HepG2 (cell line): Measurements from ENCODE around the gene CAND1. TPM values are rescaled to one million over a fixed set of nuclear protein-coding genes. Genes with fewer than 3 reads are reported as not detected.

ENCODE experiments used
- ATAC-seq: fragments of 200-7000 bp; cut with Tn5 transposase; 3 replicates; pipeline ENCODE4 v1.9.1; 2020; ENCODE audit warnings: mild to moderate bottlenecking, moderate library complexity
- BruUV-seq: library from RNA; stranded (reverse); fragments of 400-500 nt; replicated peaks from 2 replicates; lab custom pipeline; 2021; lab: Mats Ljungman, UMichigan
- CTCF ChIA-PET: fragments of 300-600 bp; formaldehyde crosslinking; extraction: SDS; loops from one replicate; lab custom pipeline; 2021; ENCODE audit warnings: low total read pairs, inconsistent platforms, low intra/inter-chr PET ratio; lab: Yijun Ruan, JAX
- POLR2A ChIA-PET: fragments of 350-600 bp; sonication (Branson Sonifier 250); formaldehyde crosslinking; loops from one replicate; lab custom pipeline; 2020; ENCODE audit warnings: antibody characterized with exemption, inconsistent platforms; lab: Yijun Ruan, JAX
- DNase-seq: peaks from one replicate; pipeline ENCODE4 v3.0.0-alpha.2; 2015; ENCODE audit warnings: low spot score
- FAIRE-seq: peaks from 3 replicates; lab custom pipeline; 2011; peaks lifted over from hg19 to GRCh38; lab: Jason Lieb, UNC
- H2AFZ ChIP-seq: one replicate; pipeline ENCODE4 v1.6.1; 2011; ENCODE audit warnings: low read length, inconsistent platforms
- H3K27ac ChIP-seq: fragments of 300-600 bp; 3 replicates; pipeline ENCODE4 v1.8.0; 2011; ENCODE audit warnings: mixed run types, mild to moderate bottlenecking, mixed read lengths, low read length, inconsistent platforms; ENCODE audit not compliant: insufficient read depth; ENCODE audit errors: extremely low read length
- H3K27me3 ChIP-seq, 2 experiments: fragments of 200-600 bp in 1 of 2; 2 replicates in 1 of 2; 3 replicates in 1 of 2; pipeline versions ENCODE4 v1.6.0 to v1.8.0; 2011; ENCODE audit warnings: low read length in 2 of 2, mild to moderate bottlenecking in 2 of 2, moderate library complexity in 2 of 2, inconsistent platforms in 1 of 2; ENCODE audit not compliant: insufficient read depth in 2 of 2, control insufficient read depth in 1 of 2
- H3K36me3 ChIP-seq, 2 experiments: fragments of 200-600 bp in 1 of 2; replicated peaks in 1 of 2; 2 replicates in 1 of 2; 3 replicates in 1 of 2; pipeline versions ENCODE4 v1.5.1 to v1.8.0; 2011; ENCODE audit warnings: low read length in 2 of 2, inconsistent platforms in 1 of 2; ENCODE audit not compliant: insufficient read depth in 2 of 2, control insufficient read depth in 1 of 2
- H3K4me1 ChIP-seq: 2 replicates; pipeline ENCODE4 v1.5.1; 2012; ENCODE audit warnings: low read length, inconsistent platforms; ENCODE audit not compliant: insufficient read depth
- H3K4me2 ChIP-seq: 2 replicates; pipeline ENCODE4 v1.6.0; 2011; ENCODE audit warnings: low read depth, low read length, inconsistent platforms
- H3K4me3 ChIP-seq, 3 experiments: fragments of 200-600 bp in 1 of 3; sonication (generic), shearing (Covaris generic) in 1 of 3; replicated peaks in 1 of 3; 2 replicates each; pipeline ENCODE4 v1.5.1; 2011 to 2016; ENCODE audit warnings: low read length in 3 of 3, inconsistent platforms in 2 of 3, low read depth in 2 of 3, mild to moderate bottlenecking in 2 of 3, control low read depth in 1 of 3, mixed read lengths in 1 of 3; ENCODE audit not compliant: insufficient read depth in 1 of 3
- H3K79me2 ChIP-seq: one replicate; pipeline ENCODE4 v1.6.1; 2011; ENCODE audit warnings: low read length, inconsistent platforms; ENCODE audit not compliant: insufficient read depth
- H3K9ac ChIP-seq: 2 replicates; pipeline ENCODE4 v1.6.0; 2011; ENCODE audit warnings: mild to moderate bottlenecking, low read depth, low read length, inconsistent platforms; ENCODE audit not compliant: insufficient read depth
- H3K9me3 ChIP-seq: 2 replicates; pipeline ENCODE4 v1.5.1; 2012; ENCODE audit warnings: mild to moderate bottlenecking, low read length
- H4K20me1 ChIP-seq: 2 replicates; pipeline ENCODE4 v1.6.0; 2011; ENCODE audit warnings: inconsistent platforms, mild to moderate bottlenecking, low read length, moderate library complexity; ENCODE audit not compliant: insufficient read depth
- ETV6 ChIP-seq: sonication (generic); formaldehyde crosslinking; conservative IDR thresholded peaks from 2 replicates; pipeline ENCODE4 v1.4.0; 2020; ENCODE audit warnings: missing genetic modification reagents
- RNF2 ChIP-seq: fragments of 450-650 bp; conservative IDR thresholded peaks from 2 replicates; pipeline ENCODE4 v1.6.1; 2016; ENCODE audit warnings: low read depth
- ZNF251 ChIP-seq: sonication (generic); formaldehyde crosslinking; IDR thresholded peaks from 2 replicates; pipeline ENCODE4 v1.9.0; 2021; ENCODE audit warnings: mild to moderate bottlenecking, missing genetic modification reagents
- ZNF382 ChIP-seq: sonication (generic); formaldehyde crosslinking; IDR thresholded peaks from 2 replicates; pipeline ENCODE4 v1.5.0; 2020; ENCODE audit warnings: missing genetic modification reagents, mild to moderate bottlenecking, borderline replicate concordance
- WGBS: methylation state at CpG from one replicate; pipeline ENCODE4 v1.1.6; 2017; ENCODE audit warnings: low lambda C conversion rate; 5-methylcytosine and 5-hydroxymethylcytosine counted together
- in situ Hi-C: cut with HindIII; loops from 2 replicates; pipeline ENCODE4 v1.10.0; 2017; ENCODE audit warnings: low pct_unique_long_range_greater_than_20kb; ENCODE audit not compliant: extremely low pct_ligation_motif_present
- intact Hi-C: fragments of 100-400 bp; cut with micrococcal nuclease; formaldehyde crosslinking; loops from one replicate; pipeline ENCODE4 v1.10.0; 2022; ENCODE audit not compliant: unreplicated experiment
- polyA plus RNA-seq, 8 experiments: library from polyadenylated mRNA; depleted of rRNA in 3 of 8; stranded (reverse) in 7 of 8; unstranded in 1 of 8; fragments of >200 nt; fragmentation: Illumina TruSeq in 4 of 8; extraction: Trizol in 4 of 8; gene quantifications; 2 replicates each; pipeline versions ENCODE4 v1.2.1 to v1.2.3, GENCODE V29; 2011 to 2016; ENCODE audit warnings: low read depth in 4 of 8, missing spikeins in 1 of 8, mixed read lengths in 1 of 8; ENCODE audit not compliant: insufficient read depth in 1 of 8
- total RNA-seq, 5 experiments: library from RNA; depleted of rRNA; stranded (reverse); fragments of >200 nt; fragmentation: Illumina TruSeq; extraction: Trizol; gene quantifications; 2 replicates each; pipeline ENCODE4 v1.2.3, GENCODE V29; 2016; ENCODE audit warnings: low read depth in 1 of 5
- TF ChIP-seq, protein P1 (sequence below): sonication (generic); formaldehyde crosslinking; IDR thresholded peaks from 2 replicates; pipeline ENCODE4 v1.4.0; 2020; ENCODE audit warnings: missing genetic modification reagents, borderline replicate concordance
- TF ChIP-seq, protein P2 (sequence below): sonication (generic); formaldehyde crosslinking; IDR thresholded peaks from 2 replicates; pipeline ENCODE4 v1.8.1; 2023; ENCODE audit warnings: mild to moderate bottlenecking, inconsistent platforms, moderate library complexity, missing genetic modification reagents, borderline replicate concordance
- TF ChIP-seq, protein P3 (sequence below): sonication (generic); formaldehyde crosslinking; conservative IDR thresholded peaks from 2 replicates; pipeline ENCODE4 v1.8.0; 2022; ENCODE audit warnings: low read depth, missing genetic modification reagents
- TF ChIP-seq, protein P4 (sequence below): sonication (generic); formaldehyde crosslinking; IDR thresholded peaks from 2 replicates; pipeline ENCODE4 v1.5.0; 2020; ENCODE audit warnings: missing genetic modification reagents, mild to moderate bottlenecking, borderline replicate concordance

Gene CAND1
- total and polyA plus RNA-seq, 2 of the 13 experiments (the other 11 are each of a cell fraction or from before 2014, with no cell fraction given), result 56.2 to 138 TPM

DNA sequence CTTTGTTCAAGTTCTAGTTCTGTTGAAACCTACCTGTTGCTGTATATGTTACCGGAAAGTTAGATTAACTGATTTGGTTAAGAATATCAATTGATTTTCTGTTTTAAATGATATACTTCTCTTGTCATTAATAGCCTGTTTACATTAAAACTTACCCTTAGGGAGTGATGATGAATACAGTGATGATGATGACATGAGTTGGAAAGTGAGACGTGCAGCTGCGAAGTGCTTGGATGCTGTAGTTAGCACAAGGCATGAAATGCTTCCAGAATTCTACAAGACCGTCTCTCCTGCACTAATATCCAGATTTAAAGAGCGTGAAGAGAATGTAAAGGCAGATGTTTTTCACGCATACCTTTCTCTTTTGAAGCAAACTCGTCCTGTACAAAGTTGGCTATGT lies 33.0 kb downstream of the CAND1 start:
- Histone ChIP-seq H4K20me1 (0 out of 2 replicates have a peak, but pooled peaks cover 2% of the 10 kb centered on the region), H3K27me3 (no peaks in the 10 kb centered on the region), H2AFZ (no peak overlapping the region), H3K27ac (no peak overlapping the region), H3K4me1 (no peaks in the 10 kb centered on the region), H3K4me3 (no peak overlapping the region), H3K9ac (no peak overlapping the region), H3K79me2 (no peaks in the 10 kb centered on the region), H3K9me3 (no peaks in the 10 kb centered on the region), H3K4me2 (no peak overlapping the region), H3K36me3 (peaks cover 12 to 62% of the 10 kb centered on the region in 2 experiments)
- in situ Hi-C loops (no loop called here), intact Hi-C loops (no loop called here)
- no TSS peak for BruUV-seq
- ChIA-PET CTCF (no interaction called here), POLR2A (interaction anchor here (1.7 kb wide), 1 partner anchor 33 kb away, joined by 6 read pairs; the partner anchor contains the start of gene CAND1)
- DNase-seq, result no peak
- TF ChIP-seq ZNF382 (CRISPR knock-in tag) (no peak), RNF2 (no peak)
- ATAC-seq, result no peak
- FAIRE-seq, result no peak
- WGBS, result 100% methylated on average over 7 of the region's 7 CpGs

DNA sequence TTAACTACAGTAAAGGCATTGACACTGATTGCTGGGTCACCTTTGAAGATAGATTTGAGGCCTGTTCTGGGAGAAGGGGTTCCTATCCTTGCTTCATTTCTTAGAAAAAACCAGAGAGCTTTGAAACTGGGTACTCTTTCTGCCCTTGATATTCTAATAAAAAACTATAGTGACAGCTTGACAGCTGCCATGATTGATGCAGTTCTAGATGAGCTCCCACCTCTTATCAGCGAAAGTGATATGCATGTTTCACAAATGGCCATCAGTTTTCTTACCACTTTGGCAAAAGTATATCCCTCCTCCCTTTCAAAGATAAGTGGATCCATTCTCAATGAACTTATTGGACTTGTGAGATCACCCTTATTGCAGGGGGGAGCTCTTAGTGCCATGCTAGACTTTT lies 36.4 kb downstream of the CAND1 start:
- 94% methylated on average over 1 of the region's 1 CpG for WGBS
- Histone ChIP-seq H3K4me1 (no peaks in the 10 kb centered on the region), H3K79me2 (no peaks in the 10 kb centered on the region), H3K4me2 (no peak overlapping the region), H4K20me1 (0 out of 2 replicates have a peak, but pooled peaks cover 2% of the 10 kb centered on the region), H3K9ac (no peak overlapping the region), H3K9me3 (no peaks in the 10 kb centered on the region), H3K36me3 (peaks cover 13 to 58% of the 10 kb centered on the region in 2 experiments), H3K27me3 (no peaks in the 10 kb centered on the region), H3K4me3 (no peak overlapping the region), H3K27ac (no peak overlapping the region), H2AFZ (no peak overlapping the region)
- intact Hi-C loops, result no loop called here
- ChIA-PET POLR2A (interaction anchor here (2.8 kb wide), 1 partner anchor 36 kb away, joined by 10 read pairs; the partner anchor contains the start of gene CAND1), CTCF (no interaction called here)
- FAIRE-seq (no peak), ATAC-seq (no peak), DNase-seq (no peak)
- BruUV-seq, result no TSS peak
- TF ChIP-seq, protein P1, sequence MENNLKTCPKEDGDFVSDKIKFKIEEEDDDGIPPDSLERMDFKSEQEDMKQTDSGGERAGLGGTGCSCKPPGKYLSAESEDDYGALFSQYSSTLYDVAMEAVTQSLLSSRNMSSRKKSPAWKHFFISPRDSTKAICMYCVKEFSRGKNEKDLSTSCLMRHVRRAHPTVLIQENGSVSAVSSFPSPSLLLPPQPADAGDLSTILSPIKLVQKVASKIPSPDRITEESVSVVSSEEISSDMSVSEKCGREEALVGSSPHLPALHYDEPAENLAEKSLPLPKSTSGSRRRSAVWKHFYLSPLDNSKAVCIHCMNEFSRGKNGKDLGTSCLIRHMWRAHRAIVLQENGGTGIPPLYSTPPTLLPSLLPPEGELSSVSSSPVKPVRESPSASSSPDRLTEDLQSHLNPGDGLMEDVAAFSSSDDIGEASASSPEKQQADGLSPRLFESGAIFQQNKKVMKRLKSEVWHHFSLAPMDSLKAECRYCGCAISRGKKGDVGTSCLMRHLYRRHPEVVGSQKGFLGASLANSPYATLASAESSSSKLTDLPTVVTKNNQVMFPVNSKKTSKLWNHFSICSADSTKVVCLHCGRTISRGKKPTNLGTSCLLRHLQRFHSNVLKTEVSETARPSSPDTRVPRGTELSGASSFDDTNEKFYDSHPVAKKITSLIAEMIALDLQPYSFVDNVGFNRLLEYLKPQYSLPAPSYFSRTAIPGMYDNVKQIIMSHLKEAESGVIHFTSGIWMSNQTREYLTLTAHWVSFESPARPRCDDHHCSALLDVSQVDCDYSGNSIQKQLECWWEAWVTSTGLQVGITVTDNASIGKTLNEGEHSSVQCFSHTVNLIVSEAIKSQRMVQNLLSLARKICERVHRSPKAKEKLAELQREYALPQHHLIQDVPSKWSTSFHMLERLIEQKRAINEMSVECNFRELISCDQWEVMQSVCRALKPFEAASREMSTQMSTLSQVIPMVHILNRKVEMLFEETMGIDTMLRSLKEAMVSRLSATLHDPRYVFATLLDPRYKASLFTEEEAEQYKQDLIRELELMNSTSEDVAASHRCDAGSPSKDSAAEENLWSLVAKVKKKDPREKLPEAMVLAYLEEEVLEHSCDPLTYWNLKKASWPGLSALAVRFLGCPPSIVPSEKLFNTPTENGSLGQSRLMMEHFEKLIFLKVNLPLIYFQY, result no peak
- TF ChIP-seq ZNF251 (CRISPR knock-in tag), result no peak
- TF ChIP-seq, protein P2, sequence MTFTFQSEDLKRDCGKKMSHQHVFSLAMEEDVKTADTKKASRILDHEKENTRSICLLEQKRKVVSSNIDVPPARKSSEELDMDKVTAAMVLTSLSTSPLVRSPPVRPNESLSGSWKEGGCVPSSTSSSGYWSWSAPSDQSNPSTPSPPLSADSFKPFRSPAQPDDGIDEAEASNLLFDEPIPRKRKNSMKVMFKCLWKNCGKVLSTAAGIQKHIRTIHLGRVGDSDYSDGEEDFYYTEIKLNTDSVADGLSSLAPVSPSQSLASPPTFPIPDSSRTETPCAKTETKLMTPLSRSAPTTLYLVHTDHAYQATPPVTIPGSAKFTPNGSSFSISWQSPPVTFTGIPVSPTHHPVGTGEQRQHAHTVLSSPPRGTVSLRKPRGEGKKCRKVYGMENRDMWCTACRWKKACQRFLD (CRISPR knock-in tag), result no peak
- TF ChIP-seq, protein P3, sequence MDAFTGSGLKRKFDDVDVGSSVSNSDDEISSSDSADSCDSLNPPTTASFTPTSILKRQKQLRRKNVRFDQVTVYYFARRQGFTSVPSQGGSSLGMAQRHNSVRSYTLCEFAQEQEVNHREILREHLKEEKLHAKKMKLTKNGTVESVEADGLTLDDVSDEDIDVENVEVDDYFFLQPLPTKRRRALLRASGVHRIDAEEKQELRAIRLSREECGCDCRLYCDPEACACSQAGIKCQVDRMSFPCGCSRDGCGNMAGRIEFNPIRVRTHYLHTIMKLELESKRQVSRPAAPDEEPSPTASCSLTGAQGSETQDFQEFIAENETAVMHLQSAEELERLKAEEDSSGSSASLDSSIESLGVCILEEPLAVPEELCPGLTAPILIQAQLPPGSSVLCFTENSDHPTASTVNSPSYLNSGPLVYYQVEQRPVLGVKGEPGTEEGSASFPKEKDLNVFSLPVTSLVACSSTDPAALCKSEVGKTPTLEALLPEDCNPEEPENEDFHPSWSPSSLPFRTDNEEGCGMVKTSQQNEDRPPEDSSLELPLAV, result no peak
- TF ChIP-seq ETV6 (CRISPR knock-in tag), result no peak
- TF ChIP-seq, protein P4, sequence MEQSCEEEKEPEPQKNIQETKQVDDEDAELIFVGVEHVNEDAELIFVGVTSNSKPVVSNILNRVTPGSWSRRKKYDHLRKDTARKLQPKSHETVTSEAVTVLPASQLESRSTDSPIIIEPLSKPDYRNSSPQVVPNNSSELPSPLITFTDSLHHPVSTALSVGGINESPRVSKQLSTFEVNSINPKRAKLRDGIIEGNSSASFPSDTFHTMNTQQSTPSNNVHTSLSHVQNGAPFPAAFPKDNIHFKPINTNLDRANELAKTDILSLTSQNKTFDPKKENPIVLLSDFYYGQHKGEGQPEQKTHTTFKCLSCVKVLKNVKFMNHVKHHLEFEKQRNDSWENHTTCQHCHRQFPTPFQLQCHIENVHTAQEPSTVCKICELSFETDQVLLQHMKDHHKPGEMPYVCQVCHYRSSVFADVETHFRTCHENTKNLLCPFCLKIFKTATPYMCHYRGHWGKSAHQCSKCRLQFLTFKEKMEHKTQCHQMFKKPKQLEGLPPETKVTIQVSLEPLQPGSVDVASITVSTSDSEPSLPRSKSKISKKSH (CRISPR knock-in tag), result no peak
- in situ Hi-C loops, result no loop called here
